ENCODE results near the gene HIVEP3. TPM values are rescaled to one million over a fixed set of nuclear protein-coding genes. Genes with fewer than 3 reads are reported as not detected.

The HIVEP3 gene
- total RNA-seq, 1 experiment from 2014 or later, result not detected

- no peak for DNase-seq (ENCODE audit: low spot score)
- in situ Hi-C loops (cut with HindIII; ENCODE audit: low sequenced_read_pairs), result no loop called here
Measured at GRCh38 chr1:41898191-41898713, 20.5 kb downstream of the HIVEP3 start.

GRCh38 chr1:41895552-41895951 lies 23.2 kb downstream of the HIVEP3 start:
- in situ Hi-C loops (cut with HindIII; ENCODE audit: low sequenced_read_pairs), result no loop called here

GRCh38 chr1:41894808-41895483 lies 23.8 kb downstream of the HIVEP3 start:
- in situ Hi-C loops (cut with HindIII; ENCODE audit: low sequenced_read_pairs), result no loop called here
- DNase-seq (ENCODE audit: low spot score), result no peak

More at GRCh38 chr1:41895552-41895951, 23.2 kb downstream of the HIVEP3 start:
- DNase-seq (ENCODE audit: low spot score), result no peak

- in situ Hi-C loops (cut with HindIII; ENCODE audit: low sequenced_read_pairs), result no loop called here
- no peak for DNase-seq (ENCODE audit: low spot score)
Measured at GRCh38 chr1:41894101-41894807, 24.5 kb downstream of the HIVEP3 start.

GRCh38 chr1:41892301-41892781 lies 26.4 kb downstream of the HIVEP3 start:
- in situ Hi-C loops (cut with HindIII; ENCODE audit: low sequenced_read_pairs), result no loop called here
- no peak for DNase-seq (ENCODE audit: low spot score)

GRCh38 chr1:41891199-41891896 lies 27.4 kb downstream of the HIVEP3 start:
- in situ Hi-C loops (cut with HindIII; ENCODE audit: low sequenced_read_pairs), result no loop called here
- no peak for DNase-seq (ENCODE audit: low spot score)

- peak; percentile 97 for DNase-seq (ENCODE audit: low spot score)
- in situ Hi-C loops (cut with HindIII; ENCODE audit: low sequenced_read_pairs), result no loop called here
Measured at GRCh38 chr1:41890825-41891198, 27.9 kb downstream of the HIVEP3 start.

GRCh38 chr1:41889506-41890414 lies 29.0 kb downstream of the HIVEP3 start:
- DNase-seq (ENCODE audit: low spot score), result no peak
- in situ Hi-C loops (cut with HindIII; ENCODE audit: low sequenced_read_pairs), result no loop called here

- in situ Hi-C loops (cut with HindIII; ENCODE audit: low sequenced_read_pairs), result no loop called here
- DNase-seq (ENCODE audit: low spot score), result no peak
Measured at GRCh38 chr1:41888756-41889155, 30.0 kb downstream of the HIVEP3 start.

GRCh38 chr1:41887365-41887764 lies 31.4 kb downstream of the HIVEP3 start:
- DNase-seq (ENCODE audit: low spot score), result no peak
- in situ Hi-C loops (cut with HindIII; ENCODE audit: low sequenced_read_pairs), result no loop called here

- in situ Hi-C loops (cut with HindIII; ENCODE audit: low sequenced_read_pairs), result no loop called here
Measured at GRCh38 chr1:41884256-41885230, 34.2 kb downstream of the HIVEP3 start.

GRCh38 chr1:41883507-41883906 lies 35.2 kb downstream of the HIVEP3 start:
- in situ Hi-C loops (cut with HindIII; ENCODE audit: low sequenced_read_pairs), result no loop called here
- no peak for DNase-seq (ENCODE audit: low spot score)

More at GRCh38 chr1:41884256-41885230, 34.2 kb downstream of the HIVEP3 start:
- peak; percentile 79 for DNase-seq (ENCODE audit: low spot score)

- in situ Hi-C loops (cut with HindIII; ENCODE audit: low sequenced_read_pairs), result no loop called here
- no peak for DNase-seq (ENCODE audit: low spot score)
Measured at GRCh38 chr1:41882486-41882885, 36.2 kb downstream of the HIVEP3 start.

GRCh38 chr1:41882068-41882477 lies 36.6 kb downstream of the HIVEP3 start:
- in situ Hi-C loops (cut with HindIII; ENCODE audit: low sequenced_read_pairs), result no loop called here
- DNase-seq (ENCODE audit: low spot score), result peak; percentile 38

- DNase-seq (ENCODE audit: low spot score), result peak; percentile 51
- in situ Hi-C loops (cut with HindIII; ENCODE audit: low sequenced_read_pairs), result no loop called here
Measured at GRCh38 chr1:41880950-41881885, 37.5 kb downstream of the HIVEP3 start.

- no peak for DNase-seq (ENCODE audit: low spot score)
- in situ Hi-C loops (cut with HindIII; ENCODE audit: low sequenced_read_pairs), result no loop called here
Measured at GRCh38 chr1:41880261-41880660, 38.5 kb downstream of the HIVEP3 start.

- no peak for DNase-seq (ENCODE audit: low spot score)
- in situ Hi-C loops (cut with HindIII; ENCODE audit: low sequenced_read_pairs), result no loop called here
Measured at GRCh38 chr1:41879617-41880016, 39.1 kb downstream of the HIVEP3 start.
